ENCODE results near the gene PI4KB.

Gene PI4KB

DNA sequence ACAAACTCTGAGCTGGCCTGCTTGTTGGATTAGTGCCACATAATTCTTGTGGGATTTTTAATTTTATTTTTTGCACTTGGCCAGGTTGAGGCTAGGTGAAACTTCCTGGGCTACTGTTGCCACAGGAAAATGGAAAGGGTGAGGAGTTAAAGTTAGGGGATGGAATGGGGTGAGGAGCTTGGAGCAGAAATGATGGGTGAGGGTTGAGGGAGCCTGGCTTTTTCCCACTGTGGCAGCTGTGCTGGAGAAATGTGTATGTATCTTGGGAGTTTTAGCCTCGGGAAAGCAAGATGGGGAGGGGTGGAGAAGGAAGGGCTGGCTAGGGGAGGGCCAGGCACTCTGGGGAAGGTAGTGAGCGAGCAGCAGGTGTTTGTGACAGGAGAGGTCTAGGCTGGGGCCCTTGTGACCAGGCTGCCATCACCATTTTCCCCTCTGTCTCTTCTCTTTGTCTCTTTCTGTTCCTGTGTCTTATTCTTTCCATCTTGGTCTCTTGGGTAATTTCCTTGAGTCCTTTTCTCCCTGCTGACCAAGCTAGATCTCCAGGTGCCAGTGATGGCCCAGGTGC lies 43.1 kb downstream of the PI4KB start:
- no peaks in the 10 kb centered on the region; the same call in 1 of the 2 replicates for H4K20me1 ChIP-seq (ENCODE audit: low read depth, low read length)
- H3K36me3 ChIP-seq (ENCODE audit: low read length): no peaks in the 10 kb centered on the region
- no peak overlapping the region for H3K4me3 ChIP-seq (ENCODE audit: insufficient read depth, low read length, poor library complexity, severe bottlenecking)
- H3K9me2 ChIP-seq (replicated peaks; ENCODE audit: insufficient read depth, low read length): no peaks in the 10 kb centered on the region
- H3K27me3 ChIP-seq (ENCODE audit: low read length): no peaks in the 10 kb centered on the region
- H2AFZ ChIP-seq (ENCODE audit: low read depth, low read length, severe bottlenecking): no peak overlapping the region
- peaks cover 8% of the 10 kb centered on the region for H3F3A ChIP-seq (ENCODE audit: insufficient read depth)
- H3K27ac ChIP-seq (ENCODE audit: low read depth, low read length): no peak overlapping the region
- peak overlapping the region; percentile 74; the same call in 1 of the 2 replicates for H3K9ac ChIP-seq (ENCODE audit: low read length)
- no peak for TF ChIP-seq EZH2phosphoT487 (conservative IDR thresholded peaks at IDR 0.05; ENCODE audit: low read length)
- TF ChIP-seq, protein P1, sequence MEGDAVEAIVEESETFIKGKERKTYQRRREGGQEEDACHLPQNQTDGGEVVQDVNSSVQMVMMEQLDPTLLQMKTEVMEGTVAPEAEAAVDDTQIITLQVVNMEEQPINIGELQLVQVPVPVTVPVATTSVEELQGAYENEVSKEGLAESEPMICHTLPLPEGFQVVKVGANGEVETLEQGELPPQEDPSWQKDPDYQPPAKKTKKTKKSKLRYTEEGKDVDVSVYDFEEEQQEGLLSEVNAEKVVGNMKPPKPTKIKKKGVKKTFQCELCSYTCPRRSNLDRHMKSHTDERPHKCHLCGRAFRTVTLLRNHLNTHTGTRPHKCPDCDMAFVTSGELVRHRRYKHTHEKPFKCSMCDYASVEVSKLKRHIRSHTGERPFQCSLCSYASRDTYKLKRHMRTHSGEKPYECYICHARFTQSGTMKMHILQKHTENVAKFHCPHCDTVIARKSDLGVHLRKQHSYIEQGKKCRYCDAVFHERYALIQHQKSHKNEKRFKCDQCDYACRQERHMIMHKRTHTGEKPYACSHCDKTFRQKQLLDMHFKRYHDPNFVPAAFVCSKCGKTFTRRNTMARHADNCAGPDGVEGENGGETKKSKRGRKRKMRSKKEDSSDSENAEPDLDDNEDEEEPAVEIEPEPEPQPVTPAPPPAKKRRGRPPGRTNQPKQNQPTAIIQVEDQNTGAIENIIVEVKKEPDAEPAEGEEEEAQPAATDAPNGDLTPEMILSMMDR (IDR thresholded peaks at IDR 0.05; ENCODE audit: insufficient read depth, low read length, poor library complexity, severe bottlenecking): no peak
- peaks cover 27% of the 10 kb centered on the region for H3K79me2 ChIP-seq (ENCODE audit: insufficient read depth, low read length)
- H3K4me2 ChIP-seq (ENCODE audit: low read depth, low read length, poor library complexity, severe bottlenecking): peak overlapping the region; percentile 87
- no peaks in the 10 kb centered on the region for H3K9me3 ChIP-seq (ENCODE audit: insufficient read depth, low read length)

DNA sequence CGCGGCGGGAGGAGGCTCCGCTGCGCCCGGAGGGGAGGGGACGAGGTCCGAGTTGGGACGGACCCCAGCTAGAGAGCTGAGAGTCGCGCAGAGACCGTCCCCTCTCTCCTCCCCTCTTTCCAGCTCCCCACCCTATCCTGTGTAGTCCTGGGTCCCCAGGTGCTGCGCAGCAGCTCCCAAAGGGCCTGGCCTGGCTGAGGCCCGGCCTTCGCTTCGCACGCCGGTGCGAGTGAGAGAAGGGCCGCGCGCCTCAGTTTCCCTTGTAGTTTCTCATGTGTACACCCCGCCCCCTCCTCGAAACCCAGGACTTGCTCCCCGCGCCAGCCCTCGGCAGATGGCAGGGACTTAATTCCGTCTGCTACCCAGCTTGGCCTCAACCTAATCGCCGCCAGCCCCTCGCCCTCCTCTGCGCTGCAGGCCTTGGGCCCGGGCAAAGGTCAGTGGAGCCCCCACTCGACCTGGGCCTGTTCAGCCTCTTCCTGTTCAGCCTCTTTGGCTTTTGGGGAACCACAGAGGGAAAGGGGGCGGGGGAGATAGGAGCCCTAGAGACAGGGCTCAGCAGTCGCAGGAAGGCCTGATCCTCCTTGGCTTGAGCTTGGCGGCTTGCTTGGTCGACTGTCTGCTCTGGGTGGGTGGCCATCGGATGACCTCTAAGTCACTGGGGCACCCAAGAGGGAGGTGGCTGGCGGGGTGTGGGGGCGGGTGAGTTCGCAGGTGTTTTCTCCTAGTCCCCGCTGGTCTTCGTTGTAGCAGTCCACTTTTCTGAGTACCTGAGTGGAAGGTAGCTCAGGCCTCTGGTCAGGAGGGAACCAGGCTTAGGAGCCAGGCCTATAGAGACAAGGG lies 44.1 kb downstream of the PI4KB start:
- Histone ChIP-seq H3K27ac (ENCODE audit: low read depth, low read length) (peak overlapping the region; percentile 73), H3F3A (ENCODE audit: insufficient read depth) (peaks cover 8% of the 10 kb centered on the region), H3K9me2 (replicated peaks; ENCODE audit: insufficient read depth, low read length) (no peaks in the 10 kb centered on the region), H3K27me3 (ENCODE audit: low read length) (no peaks in the 10 kb centered on the region), H2AFZ (ENCODE audit: low read depth, low read length, severe bottlenecking) (no peak overlapping the region), H3K9ac (ENCODE audit: low read length) (peak overlapping the region; percentile 74), H3K36me3 (ENCODE audit: low read length) (no peaks in the 10 kb centered on the region), H3K79me2 (ENCODE audit: insufficient read depth, low read length) (peaks cover 27% of the 10 kb centered on the region), H3K9me3 (ENCODE audit: insufficient read depth, low read length) (no peaks in the 10 kb centered on the region), H3K4me3 (ENCODE audit: insufficient read depth, low read length, poor library complexity, severe bottlenecking) (peak overlapping the region; percentile 92), H3K4me2 (ENCODE audit: low read depth, low read length, poor library complexity, severe bottlenecking) (peak overlapping the region; percentile 87), H4K20me1 (ENCODE audit: low read depth, low read length) (no peaks in the 10 kb centered on the region; the same call in 1 of the 2 replicates)
- TF ChIP-seq EZH2phosphoT487 (conservative IDR thresholded peaks at IDR 0.05; ENCODE audit: low read length): no peak
- TF ChIP-seq, protein P1 (IDR thresholded peaks at IDR 0.05; ENCODE audit: insufficient read depth, low read length, poor library complexity, severe bottlenecking): no peak

DNA sequence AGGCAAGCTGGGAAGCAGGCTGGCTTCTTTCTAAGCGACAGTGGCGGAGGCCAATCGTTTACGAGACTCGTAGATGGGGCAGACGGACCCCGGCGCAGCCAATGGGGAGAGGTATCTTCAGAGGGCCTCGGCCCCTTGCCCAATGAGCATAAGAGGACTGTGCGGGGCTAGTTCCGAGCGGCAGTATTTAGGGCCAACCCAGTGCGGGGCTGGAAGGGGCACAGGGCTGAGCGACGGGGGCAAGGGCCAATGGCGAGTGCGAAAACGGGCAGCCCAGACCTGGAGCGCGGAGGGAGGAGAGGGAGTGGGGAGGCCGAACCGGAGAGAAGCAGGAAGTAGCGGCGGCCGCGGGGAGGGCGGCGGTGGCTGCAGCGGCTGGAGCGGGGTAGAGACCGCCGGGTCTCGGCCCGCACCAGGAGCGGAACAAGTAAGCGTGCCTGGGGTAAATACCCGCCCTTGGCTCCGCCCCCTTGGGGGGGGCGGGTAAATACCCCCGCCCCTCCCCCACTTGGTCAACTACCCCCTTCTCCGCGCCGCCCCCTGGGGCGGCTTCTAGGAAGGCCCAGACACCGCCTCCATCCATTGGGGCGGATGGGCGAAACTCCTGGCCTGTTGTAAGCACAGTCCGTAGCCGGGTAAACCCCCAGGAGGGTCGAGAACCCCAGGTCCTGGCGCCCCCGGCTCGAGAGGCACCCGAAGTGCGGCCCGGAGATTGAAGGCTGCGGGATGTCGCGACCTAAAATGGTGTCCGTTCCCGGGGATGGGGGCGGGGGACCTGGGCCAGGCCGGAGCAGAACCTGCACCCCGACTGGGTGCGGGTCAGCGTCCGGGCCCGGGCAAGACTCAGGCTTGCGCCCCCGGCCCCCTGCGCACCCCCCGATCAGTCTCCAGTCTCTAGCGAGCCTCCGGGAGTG lies 45.0 kb downstream of the PI4KB start, which contains the start of gene ZNF687:
ZNF687 (plus strand) TSS at position 331 of the 914 bp plus-strand sequence. CDS start 3,993 bp downstream, outside the sequence.
- H4K20me1 ChIP-seq (ENCODE audit: low read depth, low read length): no peaks in the 10 kb centered on the region
- peaks cover 27% of the 10 kb centered on the region for H3K79me2 ChIP-seq (ENCODE audit: insufficient read depth, low read length)
- H3F3A ChIP-seq (ENCODE audit: insufficient read depth): peaks cover 8% of the 10 kb centered on the region
- H3K9me2 ChIP-seq (replicated peaks; ENCODE audit: insufficient read depth, low read length): no peaks in the 10 kb centered on the region
- no peaks in the 10 kb centered on the region for H3K36me3 ChIP-seq (ENCODE audit: low read length)
- H2AFZ ChIP-seq (ENCODE audit: low read depth, low read length, severe bottlenecking): peak within 1 kb of the TSS; percentile 72
- H3K4me3 ChIP-seq (ENCODE audit: insufficient read depth, low read length, poor library complexity, severe bottlenecking): peak within 1 kb of the TSS; percentile 92
- no peaks in the 10 kb centered on the region for H3K27me3 ChIP-seq (ENCODE audit: low read length)
- H3K4me2 ChIP-seq (ENCODE audit: low read depth, low read length, poor library complexity, severe bottlenecking): peak within 1 kb of the TSS; percentile 87
- H3K27ac ChIP-seq (ENCODE audit: low read depth, low read length): peak within 1 kb of the TSS; percentile 94
- peak within 1 kb of the TSS; percentile 74 for H3K9ac ChIP-seq (ENCODE audit: low read length)
- TF ChIP-seq, protein P1 (IDR thresholded peaks at IDR 0.05; ENCODE audit: insufficient read depth, low read length, poor library complexity, severe bottlenecking): no peak
- no peak for TF ChIP-seq EZH2phosphoT487 (conservative IDR thresholded peaks at IDR 0.05; ENCODE audit: low read length)
- no peaks in the 10 kb centered on the region for H3K9me3 ChIP-seq (ENCODE audit: insufficient read depth, low read length)

Measured in SU-DHL-6 (cell line).